VCaP (cell line): ENCODE data around the gene LIPC.

Source experiments
- H3K27ac ChIP-seq: fragments of 450-650 bp; 2 replicates; pipeline ENCODE4 v1.5.1; 2017
- CTCF ChIP-seq: fragments of 450-650 bp; conservative IDR thresholded peaks from 2 replicates; pipeline ENCODE4 v1.5.1; 2017; ENCODE audit warnings: mild to moderate bottlenecking, moderate library complexity

The LIPC gene

GRCh38 chr15:58413253-58413652 is 18.5 kb upstream of the LIPC start:
- no peak for TF ChIP-seq CTCF
- no peak overlapping the region; the same call in 1 of the 2 replicates for H3K27ac ChIP-seq

- H3K27ac ChIP-seq = peak overlapping the region; percentile 49; the same call in 1 of the 2 replicates
- TF ChIP-seq CTCF = no peak
These were observed 16.2 kb upstream of the LIPC start for GRCh38 chr15:58415636-58416035.

GRCh38 chr15:58416963-58417362 is 14.8 kb upstream of the LIPC start:
- TF ChIP-seq CTCF = no peak
- no peak overlapping the region for H3K27ac ChIP-seq

- TF ChIP-seq CTCF = no peak
- no peak overlapping the region for H3K27ac ChIP-seq
These were observed 13.7 kb upstream of the LIPC start for GRCh38 chr15:58418135-58418534.

- TF ChIP-seq CTCF = no peak
- no peak overlapping the region for H3K27ac ChIP-seq
These were observed 11.8 kb upstream of the LIPC start for GRCh38 chr15:58419803-58420524.

GRCh38 chr15:58420579-58421043 is 11.2 kb upstream of the LIPC start:
- no peak for TF ChIP-seq CTCF
- H3K27ac ChIP-seq = no peak overlapping the region

GRCh38 chr15:58423205-58423604 is 8.6 kb upstream of the LIPC start:
- no peak overlapping the region; the same call in 1 of the 2 replicates for H3K27ac ChIP-seq
- no peak for TF ChIP-seq CTCF
